Measurements from ENCODE around the gene DAPK3.
"Not testable (repeated sequence)": the region's sequence is repeated elsewhere in the genome, so short reads cannot be mapped to it uniquely, and the experiment has no call there.

The DAPK3 gene

DNA sequence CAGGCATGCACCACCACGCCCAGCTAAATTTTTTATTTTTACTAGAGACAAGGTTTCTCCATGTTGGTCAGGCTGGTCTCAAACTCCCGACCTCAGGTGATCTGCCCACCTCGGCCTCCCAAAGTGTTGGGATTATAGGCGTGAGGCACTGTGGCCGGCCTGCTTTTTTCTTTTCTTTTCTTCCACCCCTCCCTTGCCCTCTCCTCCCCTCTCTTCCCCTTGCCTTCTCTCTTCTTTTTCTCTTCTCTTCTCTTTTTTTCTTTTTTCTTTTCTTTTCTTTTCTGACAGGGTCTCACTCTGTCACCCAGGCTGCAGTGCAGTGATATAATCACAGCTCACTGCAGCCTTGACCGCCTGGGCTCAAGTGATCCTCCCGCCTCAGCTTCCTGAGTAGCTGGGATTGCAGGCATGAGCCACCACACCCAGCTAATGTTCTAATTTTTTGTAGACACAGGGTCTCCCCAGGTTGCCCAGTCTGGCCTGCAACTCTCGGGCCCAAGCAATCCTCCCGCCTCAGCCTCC, 18.1 kb downstream of the DAPK3 start:
- DNase-seq = not testable (repeated sequence)

DNA sequence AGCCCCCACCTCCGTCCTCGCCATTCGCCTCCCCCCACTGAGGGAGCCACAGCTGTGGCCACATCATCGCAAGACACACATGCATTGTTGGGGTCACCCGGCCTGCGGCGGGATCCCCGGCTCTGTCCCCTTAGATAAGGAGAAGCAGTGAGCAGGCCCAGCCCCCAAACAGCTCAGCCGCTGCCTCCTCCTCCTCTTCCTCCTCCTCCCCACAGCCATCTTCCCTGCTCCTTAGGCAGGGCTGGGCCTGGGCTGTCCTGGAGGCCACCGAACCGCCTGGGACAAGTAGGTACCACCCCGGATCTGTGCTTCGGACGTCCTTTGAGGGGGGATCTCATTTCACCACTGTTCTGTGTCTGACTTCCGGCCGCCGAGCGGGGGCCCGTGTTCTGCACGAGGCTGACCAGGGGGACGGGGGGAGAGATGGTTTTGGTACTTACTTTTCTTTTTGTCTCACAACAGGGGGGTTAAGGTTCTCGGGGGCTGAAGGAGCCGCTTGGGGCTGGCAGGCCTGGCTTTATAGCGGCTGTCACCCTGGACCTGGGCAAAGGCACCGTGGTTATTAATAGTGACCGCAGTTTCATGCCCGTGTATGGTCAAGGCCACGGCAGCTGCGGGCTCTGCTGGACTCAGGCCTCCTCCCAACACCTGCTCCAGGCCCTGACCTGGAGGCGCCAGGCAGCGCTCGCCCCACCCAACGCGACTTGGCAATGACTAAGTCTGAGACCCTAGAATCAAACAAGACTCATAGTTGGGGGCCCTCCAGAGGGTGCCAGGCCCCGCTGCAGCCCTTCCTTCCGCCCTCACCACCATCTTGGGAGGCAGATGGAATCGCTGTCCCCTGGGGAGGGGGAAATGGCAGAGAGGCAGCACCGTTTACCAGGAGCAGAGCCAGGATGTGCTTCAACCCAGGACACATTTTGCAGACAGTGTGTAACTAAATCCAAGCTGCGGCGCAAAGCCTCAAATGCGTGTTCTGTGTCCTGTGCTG, 19.7 kb downstream of the DAPK3 start:
- DNase-seq = no peak

- DNase-seq = no peak
These were observed 20.7 kb downstream of the DAPK3 start for GRCh38 chr19:3949997-3950859.

- DNase-seq = no peak
These were observed 21.6 kb downstream of the DAPK3 start for GRCh38 chr19:3949294-3949693.

GRCh38 chr19:3947316-3947933, 23.5 kb downstream of the DAPK3 start:
- DNase-seq = not testable (repeated sequence)

- no peak for DNase-seq
These were observed 25.1 kb downstream of the DAPK3 start for GRCh38 chr19:3945838-3946237.

GRCh38 chr19:3944018-3944721, 26.7 kb downstream of the DAPK3 start:
- DNase-seq = no peak

DNA sequence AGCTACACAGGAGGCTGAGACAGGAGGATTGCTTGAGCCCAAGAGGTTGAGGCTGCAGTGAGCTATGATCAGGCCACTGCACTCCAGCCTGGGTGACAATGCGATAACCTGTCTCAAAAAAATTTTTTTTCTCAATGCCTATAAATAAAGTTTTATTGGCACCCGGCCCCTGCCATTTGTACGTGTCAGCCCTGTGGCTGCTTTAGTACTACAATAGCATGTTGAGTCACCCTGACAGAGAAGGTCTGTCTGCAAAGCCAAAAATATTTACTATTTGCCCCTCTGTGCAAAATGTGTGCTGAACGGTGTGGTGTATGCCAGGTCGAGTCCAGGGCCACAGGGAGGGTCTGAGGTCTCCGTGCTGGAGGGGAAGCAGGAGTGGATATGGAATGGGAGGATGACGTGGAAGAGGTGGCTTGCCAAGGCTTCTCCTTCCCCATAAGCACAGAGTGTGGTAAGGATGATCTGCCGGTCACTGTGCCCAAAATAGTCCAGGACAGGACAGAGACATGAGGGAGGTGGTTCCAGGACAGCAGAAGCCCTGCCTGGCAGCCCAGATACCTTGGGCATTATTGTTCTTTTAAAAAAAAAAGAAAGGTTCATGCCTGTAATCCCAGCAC, 28.0 kb downstream of the DAPK3 start:
- DNase-seq = no peak

DNA sequence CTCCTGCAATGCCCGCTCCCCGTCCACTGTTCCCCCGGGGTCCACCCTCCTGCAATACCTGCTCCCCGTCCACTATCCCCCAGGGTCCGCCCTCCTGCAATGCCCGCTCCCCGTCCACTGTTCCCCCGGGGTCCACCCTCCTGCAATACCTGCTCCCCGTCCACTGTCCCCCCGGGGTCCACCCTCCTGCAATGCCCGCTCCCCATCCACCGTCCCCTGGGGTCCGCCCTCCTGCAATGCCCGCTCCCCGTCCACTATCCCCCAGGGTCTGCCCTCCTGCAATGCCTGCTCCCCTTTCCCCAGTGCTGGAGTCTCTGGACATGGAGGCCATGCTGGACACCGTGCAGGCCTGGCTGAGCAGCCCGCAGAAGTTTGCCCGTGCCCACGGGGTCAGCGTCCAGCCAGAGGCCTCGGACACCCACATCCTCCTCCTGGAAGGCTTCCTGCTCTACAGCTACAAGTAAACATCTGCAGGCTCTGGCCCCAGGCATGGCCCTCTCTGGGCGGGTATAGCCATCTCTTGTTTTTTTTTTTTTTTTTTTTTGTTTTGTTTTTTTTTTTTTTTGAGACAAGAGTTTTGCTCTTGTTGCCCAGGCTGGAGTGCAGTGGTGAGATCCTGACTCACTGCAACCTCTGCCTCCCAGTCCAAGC, 32.5 kb downstream of the DAPK3 start:
- not testable (repeated sequence) for DNase-seq

- no peak for DNase-seq
These were observed 34.1 kb downstream of the DAPK3 start for GRCh38 chr19:3936506-3937442.

DNA sequence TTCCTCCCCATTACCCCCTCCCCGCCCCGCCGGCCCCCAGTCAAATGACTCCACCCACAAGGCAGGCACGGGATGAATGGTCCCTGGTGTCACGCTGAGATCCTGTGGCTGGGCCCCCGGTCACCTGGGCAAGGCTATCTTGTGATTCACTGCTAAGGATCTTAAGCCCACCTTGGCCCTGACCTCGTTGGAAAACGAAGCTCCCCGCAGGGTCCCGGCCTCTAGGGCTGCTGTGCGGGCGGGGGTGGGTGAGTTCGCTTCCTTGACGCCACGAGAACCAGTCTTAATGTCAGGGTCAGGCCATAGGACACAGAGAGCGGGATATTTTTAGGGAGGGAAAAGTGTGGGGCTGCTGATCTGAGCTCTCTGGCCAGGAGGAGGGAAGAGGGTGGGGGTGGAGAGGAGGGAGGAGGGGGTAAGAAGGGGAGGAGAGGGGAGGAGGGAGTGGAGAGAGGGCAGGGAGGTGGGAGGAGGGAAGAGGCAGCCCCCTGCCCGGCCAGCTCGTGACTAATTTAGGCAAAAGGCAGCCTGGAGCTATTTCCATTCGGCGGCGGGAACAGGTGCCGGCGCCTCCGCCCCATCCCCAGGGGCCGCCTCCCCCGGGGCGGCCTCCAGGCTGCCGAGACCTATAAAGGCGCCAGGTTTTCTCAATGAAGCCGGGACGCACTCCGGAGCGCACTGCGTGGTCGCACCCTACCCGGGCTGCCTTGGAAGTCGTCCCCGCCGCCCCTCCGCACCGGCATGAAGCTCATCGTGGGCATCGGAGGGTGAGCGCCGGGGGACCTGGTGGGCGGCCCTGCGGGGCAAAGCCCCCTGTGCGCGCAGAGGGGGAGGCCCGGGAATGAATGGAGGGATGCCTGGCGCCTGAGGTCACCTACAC, 37.7 kb downstream of the DAPK3 start, which contains the start of gene NMRK2:
NMRK2 (plus strand) TSS at position 139 of the 880 bp plus-strand sequence; CDS start at position 742, 603 bp downstream.
- DNase-seq = peak; percentile 14

GRCh38 chr19:3931041-3931440, 39.9 kb downstream of the DAPK3 start:
- no peak for DNase-seq

DNA sequence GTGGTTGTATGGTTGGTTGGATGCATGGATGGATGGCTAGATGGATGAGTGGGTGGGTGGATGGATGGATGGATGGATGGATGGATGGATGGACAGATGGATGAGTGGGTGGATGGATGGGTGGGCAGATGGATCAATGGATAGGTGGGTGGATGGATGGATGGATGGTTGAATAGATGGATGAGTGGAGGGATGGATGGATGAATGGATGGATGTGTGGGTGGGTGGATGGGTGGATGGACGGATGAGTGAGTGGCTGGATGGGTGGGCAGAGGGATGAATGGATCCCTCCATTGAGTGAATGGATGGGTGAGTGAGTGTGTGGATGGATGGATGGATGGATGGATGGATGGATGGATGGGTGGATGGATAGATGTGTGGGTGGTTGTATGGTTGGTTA, 47.0 kb downstream of the DAPK3 start:
- no peak for DNase-seq

DNA sequence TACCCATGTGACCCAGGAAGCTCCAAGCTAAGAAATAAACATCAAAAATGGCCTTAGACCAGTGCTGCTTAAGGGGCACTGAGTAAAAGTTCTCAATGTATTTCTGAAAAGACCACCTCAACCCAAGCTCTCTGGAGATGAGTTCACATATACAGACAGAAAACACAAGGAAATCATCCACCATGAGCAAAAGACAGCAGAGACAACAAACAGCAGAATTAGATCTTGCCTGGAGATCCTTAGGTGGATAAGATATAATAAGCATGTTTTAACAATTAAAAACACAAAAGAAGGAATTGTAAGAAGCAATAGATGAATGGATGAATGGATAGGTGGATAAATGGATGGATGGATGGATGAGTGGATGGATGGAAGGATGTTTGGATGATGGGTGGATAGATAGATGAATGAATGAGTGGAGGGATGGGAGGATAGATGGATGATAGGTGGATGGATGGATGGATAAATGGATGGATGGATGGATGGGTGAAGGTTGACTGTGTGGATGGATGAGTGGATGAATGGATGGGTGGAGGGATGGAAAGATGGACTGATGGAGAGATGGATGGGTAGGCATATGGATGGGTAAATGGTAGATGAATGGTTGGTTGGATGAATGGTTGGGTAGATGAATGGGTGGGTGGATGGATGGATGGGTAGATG, 47.7 kb downstream of the DAPK3 start:
- DNase-seq = no peak

- no peak for DNase-seq
These were observed 51.1 kb downstream of the DAPK3 start for GRCh38 chr19:3919793-3920192.

DNA sequence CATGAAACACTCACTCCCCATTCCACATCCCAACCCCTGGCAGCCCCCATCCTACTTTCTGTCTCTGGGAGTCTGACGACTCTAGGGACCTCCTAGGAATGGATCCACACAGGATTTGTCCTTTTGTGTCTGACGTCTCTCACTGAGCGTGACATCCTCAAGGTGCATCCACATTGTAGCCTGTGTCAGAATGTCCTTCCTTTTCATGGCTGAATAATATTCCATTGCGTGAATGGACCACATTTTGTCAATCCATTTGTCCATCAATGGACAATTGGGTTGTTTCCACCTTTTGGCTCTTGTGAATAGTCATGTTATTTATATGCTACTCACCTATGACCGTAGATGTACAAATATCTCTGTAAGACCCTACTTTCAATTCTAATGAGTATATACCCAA, 54.9 kb downstream of the DAPK3 start:
- no peak for DNase-seq

- DNase-seq = no peak
These were observed 56.7 kb downstream of the DAPK3 start for GRCh38 chr19:3914199-3914598.

DNA sequence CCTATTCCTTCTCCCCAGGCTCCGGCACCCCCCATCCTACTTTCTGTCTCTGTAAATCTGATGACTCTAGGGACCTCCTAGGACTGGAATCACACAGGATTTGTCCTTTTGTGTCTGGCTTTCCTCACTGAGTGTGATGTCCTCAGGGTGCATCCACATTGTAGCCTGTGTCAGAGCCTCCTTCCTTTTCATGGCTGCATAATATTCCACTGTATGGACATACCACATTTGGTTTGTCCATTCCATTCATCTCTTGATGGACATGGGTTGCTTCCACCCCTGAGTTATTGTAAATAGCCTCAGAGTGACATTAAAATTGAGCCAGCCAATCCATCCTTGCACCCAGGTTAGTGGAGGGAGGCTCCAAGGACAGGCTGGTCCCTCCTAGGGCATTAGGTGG, 60.8 kb downstream of the DAPK3 start:
- no peak for DNase-seq

All from COR-L47 (cell line).